Choroid plexus epithelial cell (primary cell): ENCODE measurements around the gene OSMR.

Experiments
- DNase-seq: peaks from one replicate; pipeline ENCODE4 v3.0.0-alpha.2; 2010; ENCODE audit warnings: low read depth
- H3K4me3 ChIP-seq: 2 replicates; pipeline ENCODE4 v1.5.1; 2011; ENCODE audit warnings: low read depth, mild to moderate bottlenecking, control low read depth, low read length, moderate library complexity
- TF ChIP-seq, protein P1 (sequence below): conservative IDR thresholded peaks from 2 replicates; pipeline ENCODE4 v1.5.1; 2011; ENCODE audit warnings: low read depth, mild to moderate bottlenecking, control low read depth, inconsistent platforms, low read length, moderate library complexity

OSMR gene

DNA sequence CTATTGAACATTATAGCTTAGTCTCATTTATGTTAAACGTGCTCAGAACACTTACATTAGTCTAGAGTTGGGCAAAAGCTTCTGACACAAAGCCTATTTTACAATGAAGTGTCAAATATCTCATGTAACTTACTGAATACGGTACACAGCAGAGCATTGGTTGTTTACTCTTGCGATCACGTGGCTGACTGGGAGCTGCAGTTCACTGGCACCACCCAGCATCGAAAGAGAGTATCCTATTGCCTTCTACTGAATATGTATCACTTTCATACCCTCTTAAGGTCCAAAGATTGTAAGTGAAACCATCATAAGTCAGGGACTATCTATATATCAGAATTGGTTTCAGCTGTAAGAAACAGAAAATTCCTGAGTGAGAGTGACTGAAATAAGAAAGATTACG is 42.6 kb upstream of the OSMR start:
- DNase-seq = no peak
- no peak overlapping the region for H3K4me3 ChIP-seq
- TF ChIP-seq, protein P1, sequence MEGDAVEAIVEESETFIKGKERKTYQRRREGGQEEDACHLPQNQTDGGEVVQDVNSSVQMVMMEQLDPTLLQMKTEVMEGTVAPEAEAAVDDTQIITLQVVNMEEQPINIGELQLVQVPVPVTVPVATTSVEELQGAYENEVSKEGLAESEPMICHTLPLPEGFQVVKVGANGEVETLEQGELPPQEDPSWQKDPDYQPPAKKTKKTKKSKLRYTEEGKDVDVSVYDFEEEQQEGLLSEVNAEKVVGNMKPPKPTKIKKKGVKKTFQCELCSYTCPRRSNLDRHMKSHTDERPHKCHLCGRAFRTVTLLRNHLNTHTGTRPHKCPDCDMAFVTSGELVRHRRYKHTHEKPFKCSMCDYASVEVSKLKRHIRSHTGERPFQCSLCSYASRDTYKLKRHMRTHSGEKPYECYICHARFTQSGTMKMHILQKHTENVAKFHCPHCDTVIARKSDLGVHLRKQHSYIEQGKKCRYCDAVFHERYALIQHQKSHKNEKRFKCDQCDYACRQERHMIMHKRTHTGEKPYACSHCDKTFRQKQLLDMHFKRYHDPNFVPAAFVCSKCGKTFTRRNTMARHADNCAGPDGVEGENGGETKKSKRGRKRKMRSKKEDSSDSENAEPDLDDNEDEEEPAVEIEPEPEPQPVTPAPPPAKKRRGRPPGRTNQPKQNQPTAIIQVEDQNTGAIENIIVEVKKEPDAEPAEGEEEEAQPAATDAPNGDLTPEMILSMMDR = no peak

DNA sequence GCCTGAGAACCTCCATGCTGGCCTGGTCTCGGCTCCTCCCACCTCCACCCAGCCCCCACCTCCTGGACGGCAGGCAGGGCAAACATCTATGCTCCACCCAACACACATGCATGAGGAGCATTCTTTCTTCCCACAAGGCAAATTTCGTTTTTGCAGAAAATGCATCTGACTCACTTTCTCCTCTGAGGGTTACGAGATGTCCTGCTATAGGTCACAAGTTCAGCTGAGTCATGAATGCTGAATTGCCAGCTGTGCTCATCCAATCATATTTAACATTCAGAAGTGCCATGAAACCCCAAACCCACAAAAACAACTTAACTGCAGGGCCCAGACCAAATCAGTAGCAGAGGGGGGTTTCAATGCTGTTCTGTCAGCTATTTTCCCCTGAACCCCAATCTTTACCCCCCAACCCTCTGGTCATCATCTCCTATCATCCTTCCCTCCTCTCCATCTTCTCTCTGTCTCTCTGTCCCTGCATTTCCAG is 39.0 kb upstream of the OSMR start:
- peak; percentile 99 for DNase-seq
- TF ChIP-seq, protein P1 = no peak

DNA sequence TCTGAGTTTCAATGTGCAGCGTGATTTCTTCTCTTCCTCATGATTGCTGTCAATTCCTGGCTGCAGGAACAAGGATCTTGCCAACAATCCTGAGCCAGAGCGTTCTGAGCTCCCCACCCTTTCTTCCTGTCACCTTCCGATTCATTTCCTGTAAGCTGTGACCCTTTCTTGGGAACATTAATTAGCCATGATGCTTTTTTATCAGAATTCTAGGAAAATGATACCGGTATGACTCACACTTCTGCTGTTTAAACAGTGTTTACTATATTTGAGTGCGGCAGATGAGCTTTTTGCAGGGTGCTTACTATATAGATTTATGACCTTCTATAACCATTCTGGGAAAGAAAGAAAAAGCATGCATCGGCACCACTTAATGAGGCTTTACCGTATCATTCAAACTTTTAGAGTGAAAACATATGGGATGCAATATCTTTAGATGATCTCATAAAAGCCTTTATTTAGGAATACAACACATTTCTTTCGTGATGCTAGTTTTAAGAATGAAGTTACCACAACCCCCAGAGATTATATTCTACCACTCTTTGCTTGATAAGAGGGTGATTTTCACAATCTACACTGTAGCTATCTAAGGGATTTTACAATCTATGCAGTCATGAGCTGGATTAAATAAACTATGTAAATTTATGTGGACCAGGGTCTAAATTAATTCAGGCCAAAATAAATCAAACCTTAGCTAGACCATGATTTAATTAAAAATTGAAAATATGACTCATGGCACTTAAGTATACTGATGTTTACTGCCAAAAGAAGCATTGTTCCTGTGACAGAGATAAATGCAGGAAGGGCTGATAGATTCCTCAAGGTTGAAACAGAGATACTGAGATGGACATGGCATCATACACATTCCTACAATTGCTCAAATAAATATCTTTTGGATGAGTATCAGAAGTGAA is 38.0 kb upstream of the OSMR start:
- DNase-seq = peak; percentile 72
- H3K4me3 ChIP-seq = no peak overlapping the region
- TF ChIP-seq, protein P1 = no peak

More for the DNA sequence above, 39.0 kb upstream of the OSMR start:
- H3K4me3 ChIP-seq = no peak overlapping the region

DNA sequence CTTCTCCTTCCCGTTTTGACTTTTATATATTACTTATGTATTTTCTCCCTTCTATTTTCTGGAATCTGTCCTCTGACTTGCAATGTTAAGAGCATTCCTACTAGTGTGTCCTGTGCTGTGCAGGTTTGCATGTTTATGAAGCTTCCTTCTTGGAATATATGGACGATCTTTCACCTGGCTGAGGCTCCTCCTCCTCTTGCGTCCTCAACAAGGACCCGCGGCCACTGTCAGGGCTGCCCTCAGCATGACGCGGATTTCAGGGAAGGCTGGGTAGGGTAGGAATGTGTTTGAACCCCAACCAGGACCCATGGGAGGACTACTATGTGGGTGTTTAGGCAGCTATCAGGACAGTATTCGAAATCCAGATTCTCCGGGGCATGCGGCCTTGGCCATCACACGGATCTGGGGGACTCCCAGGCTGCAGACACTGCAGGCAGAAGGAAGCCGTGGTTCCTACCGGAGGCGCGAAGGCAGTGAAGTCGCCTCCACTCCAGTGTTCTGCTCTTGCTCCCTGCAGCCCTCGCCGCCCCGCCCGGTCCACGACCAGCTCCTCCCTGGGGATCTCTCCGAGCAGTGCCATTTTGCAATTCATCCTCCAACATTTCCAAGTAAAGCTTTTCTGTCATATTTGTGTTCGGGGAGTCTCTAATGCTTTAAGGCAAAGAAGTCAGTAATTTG is 37.0 kb upstream of the OSMR start:
- H3K4me3 ChIP-seq = no peak overlapping the region
- TF ChIP-seq, protein P1 = no peak
- no peak for DNase-seq

DNA sequence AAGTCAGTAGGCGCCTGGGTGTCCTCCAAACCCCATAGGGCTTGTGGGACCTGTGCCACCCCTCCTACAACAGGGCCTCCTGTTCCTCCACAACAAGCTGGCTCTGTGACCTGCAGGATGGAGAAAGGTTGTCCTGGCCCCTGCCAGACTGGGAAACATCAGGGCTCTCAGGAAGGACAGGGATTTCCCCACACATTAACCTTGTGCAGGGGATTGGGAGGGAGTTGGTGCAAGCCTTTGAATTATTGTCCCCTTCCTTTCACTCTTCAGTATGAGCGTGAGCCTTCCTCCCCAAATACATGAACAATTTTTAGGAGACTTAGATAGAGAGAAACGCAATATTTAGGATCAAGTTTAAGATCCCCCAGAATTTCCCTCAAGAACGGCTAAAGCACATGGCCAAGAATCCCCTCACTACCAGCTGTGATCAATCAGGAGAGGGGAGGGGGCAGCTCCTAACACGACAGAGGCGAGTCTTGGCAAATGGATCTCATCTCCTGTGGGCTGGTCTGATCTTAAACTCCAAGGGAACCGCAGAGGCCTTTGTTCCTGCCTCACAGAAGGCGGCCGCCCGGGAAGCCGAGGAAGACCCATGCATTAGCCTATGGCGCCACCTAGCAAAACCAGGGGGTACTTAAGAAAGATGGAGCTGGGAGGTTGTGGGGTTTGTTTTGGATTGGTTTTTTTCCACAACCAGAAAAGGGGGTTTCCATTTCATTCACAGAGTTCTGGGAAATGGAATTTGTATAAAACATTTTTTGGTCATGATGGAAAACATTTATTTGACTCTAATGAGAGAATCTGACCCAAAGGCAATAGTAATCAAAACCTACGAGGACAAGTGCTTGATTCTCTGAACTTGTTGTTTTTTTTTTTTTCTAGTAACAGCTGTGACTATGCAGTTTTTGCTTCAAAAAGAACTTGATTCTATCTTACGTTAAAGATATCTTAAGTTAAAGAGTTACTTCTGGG is 36.1 kb upstream of the OSMR start:
- no peak overlapping the region for H3K4me3 ChIP-seq
- TF ChIP-seq, protein P1 = peak; percentile 96
- peak; percentile 97 for DNase-seq

DNA sequence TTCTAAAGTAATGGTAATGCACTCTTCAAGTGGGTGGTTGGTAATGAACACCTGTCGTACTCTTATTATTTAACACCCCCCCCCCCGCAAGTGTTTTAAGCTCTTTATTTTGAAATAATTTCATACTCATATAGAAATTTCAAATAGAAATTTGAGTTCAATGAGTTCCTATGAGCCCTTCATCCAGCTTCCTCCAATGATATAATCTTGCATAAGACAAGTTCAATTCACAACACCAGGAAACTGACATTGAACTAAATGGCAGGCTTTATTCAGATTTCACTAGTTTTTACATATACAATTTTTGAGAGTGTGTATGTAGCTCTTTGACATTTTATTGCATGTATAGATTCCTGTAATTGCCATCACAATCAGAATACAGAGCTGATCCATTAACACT is 30.9 kb upstream of the OSMR start:
- TF ChIP-seq, protein P1 = no peak
- H3K4me3 ChIP-seq = no peak overlapping the region
- no peak for DNase-seq
